Fibroblast of lung (primary cell): Measurements from ENCODE around the gene CCDC86. TPM values are rescaled to one million over a fixed set of nuclear protein-coding genes. Genes with fewer than 3 reads are reported as not detected.

ENCODE experiments used
- DNase-seq, 2 donors: peaks; one replicate each; pipeline versions ENCODE4 v3.0.0 to v3.0.0-alpha.2; 2010; ENCODE audit warnings: low read depth in 2 of 2
- H2AFZ ChIP-seq: 2 replicates; pipeline ENCODE4 v1.5.1; 2012; ENCODE audit warnings: low read length, control low read depth, inconsistent platforms
- H3K27ac ChIP-seq: 2 replicates; pipeline ENCODE4 v1.5.1; 2011; ENCODE audit warnings: low read length, control low read depth; ENCODE audit not compliant: insufficient read depth
- H3K27me3 ChIP-seq: 2 replicates; pipeline ENCODE4 v1.5.1; 2011; ENCODE audit warnings: mild to moderate bottlenecking, low read length; ENCODE audit not compliant: control insufficient read depth, insufficient read depth
- H3K36me3 ChIP-seq: 2 replicates; pipeline ENCODE4 v1.5.1; 2011; ENCODE audit warnings: low read length; ENCODE audit not compliant: control insufficient read depth, insufficient read depth
- H3K4me1 ChIP-seq: 2 replicates; pipeline ENCODE4 v1.5.1; 2011; ENCODE audit warnings: low read length; ENCODE audit not compliant: control insufficient read depth, insufficient read depth; ENCODE audit errors: extremely low read depth
- H3K4me2 ChIP-seq: 2 replicates; pipeline ENCODE4 v1.5.1; 2011; ENCODE audit warnings: low read length, control low read depth; ENCODE audit not compliant: insufficient read depth; ENCODE audit errors: extremely low read depth
- H3K4me3 ChIP-seq, 4 experiments: fragments of 200-600 bp in 1 of 4; sonication (generic) in 1 of 4; replicated peaks in 1 of 4; 2 replicates each; pipeline ENCODE4 v1.5.1; 2011 to 2016; ENCODE audit warnings: low read length in 4 of 4, low read depth in 3 of 4, mild to moderate bottlenecking in 3 of 4, control low read depth in 2 of 4, inconsistent platforms in 1 of 4, mixed read lengths in 1 of 4; ENCODE audit not compliant: insufficient read depth in 1 of 4; ENCODE audit errors: control extremely low read depth in 1 of 4
- H3K79me2 ChIP-seq: 2 replicates; pipeline ENCODE4 v1.5.1; 2012; ENCODE audit warnings: mild to moderate bottlenecking, low read length, inconsistent platforms; ENCODE audit not compliant: control insufficient read depth, insufficient read depth
- H3K9ac ChIP-seq: 2 replicates; pipeline ENCODE4 v1.5.1; 2011; ENCODE audit warnings: mild to moderate bottlenecking, low read length, control low read depth; ENCODE audit not compliant: insufficient read depth
- H3K9me3 ChIP-seq: 2 replicates; pipeline ENCODE4 v1.5.1; 2012; ENCODE audit warnings: low read depth, low read length; ENCODE audit not compliant: control insufficient read depth, insufficient read depth
- H4K20me1 ChIP-seq: 2 replicates; pipeline ENCODE4 v1.5.1; 2011; ENCODE audit warnings: low read length; ENCODE audit not compliant: control insufficient read depth, insufficient read depth; ENCODE audit errors: extremely low read depth
- CTCF ChIP-seq, 2 donors: IDR thresholded peaks in 1 of 2; conservative IDR thresholded peaks in 1 of 2; 1 replicate in 1 of 2; 2 replicates in 1 of 2; pipeline ENCODE4 v1.5.1; 2011 to 2012; ENCODE audit warnings: low read length in 2 of 2, control low read depth in 1 of 2, inconsistent platforms in 1 of 2, low read depth in 1 of 2, mild to moderate bottlenecking in 1 of 2
- EZH2 ChIP-seq: IDR thresholded peaks from 2 replicates; pipeline ENCODE4 v1.5.1; 2012; ENCODE audit warnings: low read length, control low read depth, mild to moderate bottlenecking; ENCODE audit errors: missing control alignments
- polyA plus RNA-seq, 2 donors: library from polyadenylated mRNA; depleted of rRNA in 1 of 2; stranded (reverse) in 1 of 2; unstranded in 1 of 2; fragments of >200 nt; gene quantifications; 2 replicates each; pipeline ENCODE4 v1.2.1, GENCODE V29; 2011 to 2012; ENCODE audit warnings: missing spikeins in 1 of 2
- total RNA-seq: library from RNA; depleted of rRNA; stranded (reverse); fragments of >200 nt; gene quantifications from 2 replicates; pipeline ENCODE4 v1.2.1, GENCODE V29; 2014

CCDC86 gene
- total and polyA plus RNA-seq, 2 donors (not counting 1 experiment from before 2014, with no cell fraction given) = 7.4 to 14.9 TPM

DNA sequence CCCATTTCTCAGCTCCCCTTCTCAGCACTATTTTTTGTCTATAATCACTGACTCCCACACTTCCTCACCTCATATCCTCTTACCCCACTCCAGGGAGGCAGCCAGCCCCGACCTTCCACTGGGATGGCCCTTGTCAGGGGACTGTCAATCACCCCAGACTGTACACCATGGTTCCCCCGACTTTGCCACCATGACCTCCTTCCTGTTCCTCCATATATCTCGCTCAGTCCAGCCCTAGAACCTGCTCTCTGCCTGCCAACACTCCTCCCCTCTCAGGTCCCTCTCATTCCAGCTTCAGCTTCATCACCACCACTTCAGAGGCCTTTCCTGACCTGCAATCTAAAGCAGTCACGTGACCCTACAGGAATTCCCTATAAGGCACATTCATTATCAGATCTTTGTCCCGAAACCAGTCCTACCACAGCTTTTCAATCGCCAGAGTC lies 48.0 kb downstream of the CCDC86 start:
- Histone ChIP-seq H2AFZ (no peak overlapping the region), H4K20me1 (no peaks in the 10 kb centered on the region), H3K9me3 (no peaks in the 10 kb centered on the region), H3K4me3 (no peak overlapping the region), H3K4me2 (no peak overlapping the region), H3K27me3 (no peaks in the 10 kb centered on the region), H3K79me2 (no peaks in the 10 kb centered on the region), H3K36me3 (peaks cover 5% of the 10 kb centered on the region), H3K9ac (no peak overlapping the region), H3K27ac (no peak overlapping the region), H3K4me1 (no peaks in the 10 kb centered on the region)
- TF ChIP-seq CTCF (conservative IDR thresholded peaks at IDR 0.05 in 1 of 2, IDR thresholded peaks at IDR 0.05 in 1 of 2; ENCODE audit: low read depth in 1 of 2, low read length in 2 of 2) (no peak), EZH2 (no peak)
- no peak for DNase-seq

DNA sequence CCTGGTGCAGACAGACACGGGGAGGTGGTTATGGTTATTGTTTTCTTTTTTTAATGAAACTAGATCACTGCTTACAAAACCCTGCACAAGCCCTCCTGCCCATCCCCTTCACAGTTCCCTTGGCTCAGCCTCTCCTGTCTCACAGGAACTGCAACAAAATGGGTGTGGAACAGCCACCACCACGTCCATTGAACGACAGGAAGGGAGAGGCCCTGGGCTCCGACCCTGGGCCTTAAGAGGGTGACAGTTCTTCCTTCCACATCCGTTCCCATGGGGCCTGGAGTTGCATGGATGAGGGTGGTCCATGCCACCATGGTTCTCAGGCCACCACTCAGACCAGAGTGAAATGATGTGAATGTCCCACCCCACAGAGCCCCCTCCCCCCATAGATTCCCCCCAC lies 48.8 kb downstream of the CCDC86 start:
- Histone ChIP-seq H3K9me3 (no peaks in the 10 kb centered on the region), H3K4me1 (no peaks in the 10 kb centered on the region), H3K27me3 (no peaks in the 10 kb centered on the region), H3K4me2 (no peak overlapping the region), H3K36me3 (peaks cover 5% of the 10 kb centered on the region), H3K4me3 (no peak overlapping the region), H3K9ac (no peak overlapping the region), H2AFZ (no peak overlapping the region), H3K79me2 (no peaks in the 10 kb centered on the region), H4K20me1 (no peaks in the 10 kb centered on the region), H3K27ac (no peak overlapping the region)
- TF ChIP-seq EZH2 (no peak), CTCF (conservative IDR thresholded peaks at IDR 0.05 in 1 of 2, IDR thresholded peaks at IDR 0.05 in 1 of 2; ENCODE audit: low read depth in 1 of 2, low read length in 2 of 2) (no peak)
- no peak for DNase-seq

- Histone ChIP-seq H3K4me2 (no peak overlapping the region), H3K4me1 (no peaks in the 10 kb centered on the region), H2AFZ (no peak overlapping the region), H3K27me3 (no peaks in the 10 kb centered on the region), H3K36me3 (peaks cover 5% of the 10 kb centered on the region), H3K4me3 (no peak overlapping the region), H4K20me1 (no peaks in the 10 kb centered on the region), H3K27ac (no peak overlapping the region), H3K79me2 (no peaks in the 10 kb centered on the region), H3K9ac (no peak overlapping the region), H3K9me3 (no peaks in the 10 kb centered on the region)
- TF ChIP-seq CTCF (conservative IDR thresholded peaks at IDR 0.05 in 1 of 2, IDR thresholded peaks at IDR 0.05 in 1 of 2; ENCODE audit: low read depth in 1 of 2, low read length in 2 of 2) = no peak
- no peak for TF ChIP-seq EZH2
- DNase-seq = peak; percentile 35 to 36
These were observed 49.3 kb downstream of the CCDC86 start for GRCh38 chr11:60891103-60891741.
